ENCODE data around the gene ZSCAN4.

ZSCAN4 gene

DNA sequence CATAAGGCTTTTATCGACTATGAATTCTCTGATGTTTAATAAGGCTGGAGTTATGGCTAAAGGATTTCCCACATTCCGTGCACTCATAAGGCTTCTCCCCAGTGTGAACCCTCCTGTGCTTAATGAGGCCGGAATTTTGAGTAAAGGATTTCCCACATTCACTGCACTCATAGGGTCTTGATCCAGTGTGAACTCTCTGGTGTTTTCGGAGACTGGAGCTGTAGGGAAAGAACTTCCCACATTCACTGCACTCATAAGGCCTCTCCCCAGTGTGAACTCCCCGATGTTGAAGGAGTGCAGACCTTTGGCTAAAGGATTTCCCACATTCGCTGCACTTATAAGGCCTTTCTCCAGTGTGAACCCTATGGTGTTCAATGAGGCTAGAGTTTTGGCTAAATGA, 32.9 kb downstream of the ZSCAN4 start:
- no peak overlapping the region for H3K4me3 ChIP-seq (ENCODE audit: low read depth, low read length)
- H3K27ac ChIP-seq: no peak overlapping the region
- TF ChIP-seq, protein P1, sequence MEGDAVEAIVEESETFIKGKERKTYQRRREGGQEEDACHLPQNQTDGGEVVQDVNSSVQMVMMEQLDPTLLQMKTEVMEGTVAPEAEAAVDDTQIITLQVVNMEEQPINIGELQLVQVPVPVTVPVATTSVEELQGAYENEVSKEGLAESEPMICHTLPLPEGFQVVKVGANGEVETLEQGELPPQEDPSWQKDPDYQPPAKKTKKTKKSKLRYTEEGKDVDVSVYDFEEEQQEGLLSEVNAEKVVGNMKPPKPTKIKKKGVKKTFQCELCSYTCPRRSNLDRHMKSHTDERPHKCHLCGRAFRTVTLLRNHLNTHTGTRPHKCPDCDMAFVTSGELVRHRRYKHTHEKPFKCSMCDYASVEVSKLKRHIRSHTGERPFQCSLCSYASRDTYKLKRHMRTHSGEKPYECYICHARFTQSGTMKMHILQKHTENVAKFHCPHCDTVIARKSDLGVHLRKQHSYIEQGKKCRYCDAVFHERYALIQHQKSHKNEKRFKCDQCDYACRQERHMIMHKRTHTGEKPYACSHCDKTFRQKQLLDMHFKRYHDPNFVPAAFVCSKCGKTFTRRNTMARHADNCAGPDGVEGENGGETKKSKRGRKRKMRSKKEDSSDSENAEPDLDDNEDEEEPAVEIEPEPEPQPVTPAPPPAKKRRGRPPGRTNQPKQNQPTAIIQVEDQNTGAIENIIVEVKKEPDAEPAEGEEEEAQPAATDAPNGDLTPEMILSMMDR (IDR thresholded peaks at IDR 0.05; ENCODE audit: low read depth, low read length, missing control alignments): no peak
- in situ Hi-C loops (cut with HindIII; ENCODE audit: low pct_ligation_motif_present, low sequenced_read_pairs): no loop called here
- no peaks in the 10 kb centered on the region for H3K27me3 ChIP-seq (replicated peaks)
- no peak for DNase-seq
- peaks cover 49% of the 10 kb centered on the region for H3K36me3 ChIP-seq (replicated peaks)

DNA sequence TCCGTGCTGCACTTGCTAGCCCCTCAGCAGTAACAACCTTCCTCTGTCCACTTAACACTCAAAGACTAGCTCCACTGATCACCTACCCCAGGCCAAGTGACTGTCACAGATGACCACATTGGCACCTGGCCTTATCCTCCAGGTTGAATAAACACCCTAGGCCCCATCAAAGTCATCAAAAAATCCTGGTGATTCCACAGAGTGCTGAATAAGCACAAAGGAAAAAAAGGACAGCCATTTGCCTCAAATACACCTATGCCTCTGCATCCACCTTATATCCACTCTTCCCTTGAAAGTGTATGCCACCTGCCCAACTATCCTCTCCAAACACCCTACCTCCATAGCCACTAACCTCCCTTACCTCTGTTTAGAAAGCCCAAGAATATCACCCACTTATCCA, 37.6 kb downstream of the ZSCAN4 start:
- H3K36me3 ChIP-seq (replicated peaks): peaks cover 24% of the 10 kb centered on the region
- TF ChIP-seq, protein P1 (IDR thresholded peaks at IDR 0.05; ENCODE audit: low read depth, low read length, missing control alignments): no peak
- in situ Hi-C loops (cut with HindIII; ENCODE audit: low pct_ligation_motif_present, low sequenced_read_pairs): no loop called here
- no peak overlapping the region for H3K4me3 ChIP-seq (ENCODE audit: low read depth, low read length)
- H3K27me3 ChIP-seq (replicated peaks): no peaks in the 10 kb centered on the region
- no peak for DNase-seq
- no peak overlapping the region for H3K27ac ChIP-seq

DNA sequence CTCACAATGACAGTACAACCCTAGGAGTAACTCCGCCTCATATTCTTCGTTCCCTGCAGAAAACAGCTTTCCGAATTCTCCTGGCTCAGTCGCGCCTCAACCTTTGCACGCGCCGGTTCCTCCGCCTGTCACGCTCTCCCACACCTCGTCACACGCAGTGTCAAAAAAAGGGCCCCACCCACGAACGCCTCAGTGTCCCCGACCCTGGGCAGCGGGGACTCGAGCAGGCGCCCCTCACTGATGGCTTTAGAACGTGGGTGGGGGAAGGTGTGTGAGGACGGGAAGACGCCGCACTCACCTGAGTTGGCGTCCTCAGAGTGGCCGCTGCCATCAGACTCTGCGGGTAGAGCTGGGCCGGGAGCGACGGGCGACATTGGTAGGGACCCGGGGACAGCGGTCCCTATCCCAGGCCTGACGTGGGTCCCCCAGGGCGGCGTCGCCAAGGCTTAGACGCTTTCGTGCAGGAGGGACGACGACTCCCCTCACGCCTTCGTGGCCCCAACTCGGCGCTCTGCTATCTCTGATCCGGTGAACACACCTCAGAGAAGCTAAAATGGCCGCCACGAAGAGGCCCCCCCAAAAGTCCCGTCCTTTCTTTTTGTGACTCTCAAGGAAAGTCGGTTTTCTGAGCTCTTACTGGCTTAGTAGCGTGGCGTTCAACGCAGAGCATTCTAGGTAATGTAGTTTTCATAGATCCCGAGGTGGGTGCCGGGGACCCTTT, 40.1 kb downstream of the ZSCAN4 start, which contains the start of gene ZNF154:
ZNF154 (minus strand) TSS at position 564 of the 721 bp plus-strand sequence; CDS start at position 331, 233 bp downstream.
- peak; percentile 80 for DNase-seq
- TF ChIP-seq, protein P1 (IDR thresholded peaks at IDR 0.05; ENCODE audit: low read depth, low read length, missing control alignments): no peak
- peak within 1 kb of the TSS; percentile 79 for H3K27ac ChIP-seq
- in situ Hi-C loops (cut with HindIII; ENCODE audit: low pct_ligation_motif_present, low sequenced_read_pairs): no loop called here
- peak within 1 kb of the TSS; percentile 87 for H3K4me3 ChIP-seq (ENCODE audit: low read depth, low read length)
- no peaks in the 10 kb centered on the region for H3K27me3 ChIP-seq (replicated peaks)
- H3K36me3 ChIP-seq (replicated peaks): peaks cover 5% of the 10 kb centered on the region

- in situ Hi-C loops (cut with HindIII; ENCODE audit: low pct_ligation_motif_present, low sequenced_read_pairs): no loop called here
- H3K27me3 ChIP-seq (replicated peaks): no peaks in the 10 kb centered on the region
- TF ChIP-seq, protein P1 (IDR thresholded peaks at IDR 0.05; ENCODE audit: low read depth, low read length, missing control alignments): no peak
- peaks cover 1% of the 10 kb centered on the region for H3K36me3 ChIP-seq (replicated peaks)
- no peak overlapping the region for H3K4me3 ChIP-seq (ENCODE audit: low read depth, low read length)
- DNase-seq: no peak
- H3K27ac ChIP-seq: no peak overlapping the region
These were observed 40.9 kb downstream of the ZSCAN4 start for GRCh38 chr19:57709616-57710015.

GRCh38 chr19:57712222-57712621, 43.5 kb downstream of the ZSCAN4 start:
- TF ChIP-seq, protein P1 (IDR thresholded peaks at IDR 0.05; ENCODE audit: low read depth, low read length, missing control alignments): no peak
- DNase-seq: no peak
- Histone ChIP-seq H3K36me3 (replicated peaks) (no peaks in the 10 kb centered on the region), H3K27ac (no peak overlapping the region), H3K27me3 (replicated peaks) (no peaks in the 10 kb centered on the region), H3K4me3 (ENCODE audit: low read depth, low read length) (no peak overlapping the region)
- in situ Hi-C loops (cut with HindIII; ENCODE audit: low pct_ligation_motif_present, low sequenced_read_pairs): no loop called here

GRCh38 chr19:57719424-57719823, 50.7 kb downstream of the ZSCAN4 start:
- TF ChIP-seq, protein P1 (IDR thresholded peaks at IDR 0.05; ENCODE audit: low read depth, low read length, missing control alignments): no peak
- H3K27ac ChIP-seq: no peak overlapping the region
- no peak overlapping the region for H3K4me3 ChIP-seq (ENCODE audit: low read depth, low read length)
- H3K36me3 ChIP-seq (replicated peaks): peaks cover 38% of the 10 kb centered on the region
- no peak for DNase-seq
- in situ Hi-C loops (cut with HindIII; ENCODE audit: low pct_ligation_motif_present, low sequenced_read_pairs): no loop called here
- H3K27me3 ChIP-seq (replicated peaks): no peaks in the 10 kb centered on the region

All from brain microvascular endothelial cell (primary cell).